Fibroblast of skin of left biceps (primary cell): ENCODE data around the gene NADSYN1.
"Not testable (repeated sequence)": the region's sequence is repeated elsewhere in the genome, so short reads cannot be mapped to it uniquely, and the experiment has no call there.

ENCODE experiments used
- DNase-seq, 2 experiments: peaks; one replicate each; pipeline ENCODE4 v3.0.0-alpha.2; 2013; ENCODE audit warnings: low read depth in 2 of 2

NADSYN1 gene

GRCh38 chr11:71453037-71453917 is at the start of gene NADSYN1:
NADSYN1 (plus strand) TSS chr11:71453203; CDS start chr11:71453297, 94 bp downstream.
- DNase-seq, result peak; percentile 64 to 75

DNA sequence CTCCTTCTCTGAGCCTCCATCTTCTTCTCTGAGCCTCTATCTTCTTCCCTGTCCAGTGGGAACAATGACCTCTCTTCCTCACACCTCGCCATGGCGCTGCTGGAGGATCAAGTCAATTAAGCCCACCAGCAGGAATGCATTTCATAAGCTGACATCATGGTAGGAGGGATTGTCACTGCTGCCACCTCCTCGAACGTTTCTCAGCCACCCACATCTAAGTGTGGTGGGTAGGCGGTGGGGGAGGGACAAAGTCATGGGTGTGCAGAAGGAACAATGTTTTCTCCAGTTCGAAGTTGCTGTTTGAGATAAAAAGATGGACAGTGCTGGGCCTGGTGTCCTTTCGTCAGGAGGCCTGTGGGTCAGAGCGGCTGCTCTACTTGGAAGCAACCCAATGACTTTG is 48.8 kb upstream of the NADSYN1 start:
- DNase-seq, result no peak

GRCh38 chr11:71406681-71407080 is 46.3 kb upstream of the NADSYN1 start:
- DNase-seq, result no peak

DNA sequence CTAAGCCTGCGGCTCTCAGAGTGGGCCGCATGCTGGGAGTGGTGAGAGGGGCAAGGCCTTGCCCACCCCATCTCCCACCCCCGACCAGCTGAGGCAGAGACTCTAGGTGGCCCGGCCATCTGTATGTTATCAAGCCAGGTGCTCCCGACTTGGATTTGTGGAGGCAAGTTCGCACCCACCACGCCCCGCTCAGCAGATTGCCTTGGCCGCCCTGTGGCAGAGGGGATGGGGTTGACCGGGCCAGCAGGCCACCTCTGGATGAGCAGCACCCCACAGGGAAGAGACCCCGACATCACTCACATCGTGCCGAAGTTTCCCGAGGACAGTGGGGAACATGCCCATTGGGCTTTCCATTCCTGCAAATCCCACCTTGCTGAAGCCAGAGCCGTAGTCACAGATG is 45.6 kb upstream of the NADSYN1 start:
- DNase-seq, result no peak

- DNase-seq, result no peak
These were observed 44.2 kb upstream of the NADSYN1 start for GRCh38 chr11:71408826-71409225.

- DNase-seq, result no peak
These were observed 42.5 kb upstream of the NADSYN1 start for GRCh38 chr11:71410363-71410966.

DNA sequence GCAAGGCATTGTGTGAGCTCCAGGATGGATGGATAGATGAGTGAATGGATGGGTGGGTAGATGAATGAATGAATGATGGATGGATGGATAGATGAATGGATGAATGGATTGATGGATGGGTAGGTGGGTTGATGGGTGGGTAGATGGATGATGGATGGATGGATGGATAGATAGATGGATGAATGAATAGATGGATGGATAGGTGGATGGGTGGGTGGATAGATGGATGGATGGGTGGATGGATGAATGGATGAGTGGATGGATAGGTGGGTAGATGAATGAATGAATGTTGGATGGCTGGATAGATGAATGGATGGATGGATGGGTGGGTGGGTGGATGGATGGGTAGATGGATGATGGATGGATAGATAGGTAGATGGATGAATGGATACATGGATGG is 38.4 kb upstream of the NADSYN1 start:
- no peak for DNase-seq

DNA sequence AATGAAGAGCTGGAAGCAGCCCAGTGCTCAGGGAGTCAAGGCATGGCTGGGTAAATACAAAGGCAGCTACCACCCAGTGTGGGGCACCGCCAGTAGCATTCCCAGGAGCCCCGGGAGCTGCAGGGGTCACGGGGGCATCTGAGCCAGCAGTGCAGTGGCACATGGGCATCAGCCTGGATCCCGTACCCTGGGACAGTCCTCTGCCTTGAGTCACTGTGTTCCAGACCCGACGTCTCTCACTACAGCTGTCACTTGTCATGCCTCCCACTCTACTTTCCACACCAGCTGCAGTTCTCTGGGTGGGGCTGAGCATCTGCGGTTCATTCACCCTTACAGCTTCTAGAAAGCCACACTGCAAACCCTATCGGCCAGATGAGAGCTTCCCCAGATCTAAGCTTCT is 34.4 kb upstream of the NADSYN1 start:
- no peak for DNase-seq

- DNase-seq, result no peak
These were observed 32.4 kb upstream of the NADSYN1 start for GRCh38 chr11:71420455-71421241.

DNA sequence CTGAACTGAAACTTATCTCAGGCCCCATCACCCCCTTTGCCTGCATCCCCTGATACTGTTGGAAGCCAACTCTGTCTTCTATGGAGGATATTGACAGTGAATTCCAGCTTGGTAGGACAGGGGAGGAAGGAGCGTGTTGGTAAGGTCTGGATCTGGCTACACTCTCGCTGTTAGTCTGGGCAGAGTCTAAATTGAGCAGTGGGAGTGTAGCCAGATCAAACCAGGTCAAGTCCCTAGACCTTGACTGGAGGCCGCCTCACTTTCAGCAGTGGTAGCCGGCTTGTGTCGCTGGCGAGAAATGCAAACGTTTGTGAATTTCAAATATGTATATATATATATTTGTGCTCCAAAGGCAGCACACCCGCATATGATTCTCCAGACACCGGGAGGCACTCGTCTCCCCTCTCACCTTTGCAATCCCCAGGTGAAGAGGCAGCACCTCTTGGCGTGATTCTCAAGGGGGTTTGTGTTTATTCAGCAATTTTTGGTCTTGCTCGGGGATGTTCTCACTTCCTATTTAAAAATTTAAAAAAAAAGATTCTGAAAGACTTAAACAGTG is 31.5 kb upstream of the NADSYN1 start:
- DNase-seq, result no peak

DNA sequence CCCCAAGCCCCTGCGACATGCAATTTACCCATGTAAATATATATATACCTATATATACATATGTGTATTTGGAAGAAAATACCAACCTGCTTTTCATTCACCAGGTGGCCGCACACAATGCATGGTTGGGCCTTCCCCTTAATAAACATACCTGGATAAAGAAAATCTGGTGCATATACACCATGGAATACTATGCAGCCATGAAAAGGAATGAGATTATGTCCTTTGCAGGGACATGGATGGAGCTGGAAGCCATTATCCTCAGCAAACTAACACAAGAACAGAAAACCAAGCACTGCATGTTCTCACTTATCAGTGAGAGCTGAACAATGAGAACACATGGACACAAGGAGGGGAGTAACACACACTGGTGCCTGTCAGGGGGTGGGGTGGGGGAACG is 30.7 kb upstream of the NADSYN1 start:
- not testable (repeated sequence) for DNase-seq

GRCh38 chr11:71423181-71423790 is 29.7 kb upstream of the NADSYN1 start:
- DNase-seq, result no peak

DNA sequence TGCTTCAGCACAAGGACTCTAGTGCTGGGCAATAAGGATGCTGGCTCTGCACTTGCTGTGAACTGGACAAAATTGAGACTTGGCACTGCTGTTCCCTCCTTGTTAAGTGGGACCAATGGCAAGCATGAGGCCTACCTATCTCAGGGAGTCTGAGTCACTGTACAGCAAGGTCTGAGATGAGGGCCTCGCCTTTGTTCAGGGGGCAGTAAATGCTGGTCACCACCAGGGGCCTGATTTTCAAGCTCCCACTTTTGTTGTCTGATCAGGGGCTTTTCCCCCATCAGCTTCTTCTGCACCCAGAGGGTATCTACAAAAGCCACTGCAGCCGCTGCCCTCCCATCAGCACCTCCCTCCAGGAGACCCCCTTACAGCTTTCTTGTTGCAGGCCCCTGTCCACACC is 27.6 kb upstream of the NADSYN1 start:
- no peak for DNase-seq

DNA sequence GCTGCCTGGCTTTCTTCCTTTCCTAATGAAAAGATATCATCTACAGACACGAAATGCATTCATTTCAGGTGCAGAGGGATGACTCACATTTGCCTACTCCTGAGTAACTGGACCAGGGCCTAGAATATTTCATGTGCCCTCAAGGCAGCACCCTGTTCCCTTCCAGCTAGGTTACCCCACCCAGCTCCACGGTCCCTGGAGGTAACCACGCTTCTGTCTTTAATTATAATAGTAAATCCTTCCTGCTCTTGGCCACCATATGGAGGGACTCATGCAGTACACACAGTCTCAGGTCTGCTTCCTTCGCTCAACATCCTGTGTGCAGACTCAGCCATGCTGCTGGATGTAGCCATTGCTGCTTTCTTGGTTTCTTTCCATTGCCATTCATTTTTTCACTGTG is 27.1 kb upstream of the NADSYN1 start:
- DNase-seq, result no peak

DNA sequence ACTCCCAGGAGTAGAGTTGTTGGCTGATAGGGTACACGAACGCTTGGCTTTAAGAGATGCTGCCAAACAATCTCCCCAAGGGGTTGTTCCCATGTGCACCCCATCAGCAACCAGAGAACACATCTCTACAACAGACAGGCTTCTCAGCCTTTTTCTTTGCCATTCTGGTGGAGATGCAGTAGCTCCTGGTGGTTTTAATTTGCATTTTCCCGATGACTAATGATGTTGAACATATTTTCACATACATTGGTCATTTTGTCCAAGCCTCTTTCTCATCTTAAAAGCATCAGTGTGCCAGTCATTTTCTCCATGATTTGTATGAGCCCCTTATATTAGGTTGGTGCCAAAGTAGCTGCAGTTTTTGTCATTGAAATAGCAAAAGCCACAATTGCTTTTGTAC is 26.6 kb upstream of the NADSYN1 start:
- DNase-seq, result no peak

GRCh38 chr11:71428861-71429435 is 24.1 kb upstream of the NADSYN1 start:
- no peak for DNase-seq

DNA sequence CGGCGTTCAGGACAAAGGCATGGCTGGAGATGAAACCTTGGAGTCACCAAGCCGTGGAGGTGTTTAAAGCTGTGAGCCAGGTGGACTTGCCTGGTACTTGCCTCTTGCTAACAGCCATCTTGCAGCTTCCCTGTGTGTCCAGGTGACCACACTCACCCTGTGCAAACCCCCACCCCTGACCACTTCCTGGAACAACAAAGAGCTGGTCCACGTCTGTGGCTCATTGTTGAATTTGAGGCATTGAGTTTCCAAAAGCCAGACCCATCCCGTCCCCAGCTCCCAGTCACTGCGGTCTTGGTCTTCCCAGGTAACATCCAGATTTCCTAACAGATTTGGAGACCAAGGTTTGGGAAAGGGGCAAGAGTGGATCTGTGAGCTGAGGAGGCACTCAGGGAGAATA is 23.3 kb upstream of the NADSYN1 start:
- DNase-seq, result no peak

GRCh38 chr11:71430166-71430565 is 22.8 kb upstream of the NADSYN1 start:
- DNase-seq, result no peak

DNA sequence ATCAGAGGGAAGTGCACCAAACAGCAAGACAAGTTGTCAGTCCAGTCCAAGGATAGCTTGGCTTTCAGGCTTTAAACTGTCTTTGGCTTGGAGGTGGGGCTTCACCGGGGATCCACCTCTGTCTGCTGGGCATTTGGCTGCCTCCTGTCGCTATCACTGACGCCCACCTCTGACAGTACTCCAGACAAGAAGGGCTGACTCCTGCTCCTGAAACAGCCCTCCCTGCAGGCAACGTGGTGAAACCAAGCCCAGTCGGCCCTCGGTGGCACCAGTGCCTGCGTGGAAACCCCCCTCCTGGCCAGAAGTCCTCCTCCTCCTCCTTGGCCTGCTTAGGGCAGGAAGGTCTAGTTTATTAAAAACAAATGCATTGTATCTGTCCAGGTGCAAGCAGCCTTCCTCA is 21.7 kb upstream of the NADSYN1 start:
- DNase-seq, result no peak

- no peak for DNase-seq
These were observed 20.0 kb upstream of the NADSYN1 start for GRCh38 chr11:71432761-71433647.
